Measurements from ENCODE around the gene ARHGAP15. TPM values are rescaled to one million over a fixed set of nuclear protein-coding genes. Genes with fewer than 3 reads are reported as not detected.

Gene ARHGAP15
- total RNA-seq, 2 experiments from 2014 or later: 71.3 to 72.8 TPM

DNA sequence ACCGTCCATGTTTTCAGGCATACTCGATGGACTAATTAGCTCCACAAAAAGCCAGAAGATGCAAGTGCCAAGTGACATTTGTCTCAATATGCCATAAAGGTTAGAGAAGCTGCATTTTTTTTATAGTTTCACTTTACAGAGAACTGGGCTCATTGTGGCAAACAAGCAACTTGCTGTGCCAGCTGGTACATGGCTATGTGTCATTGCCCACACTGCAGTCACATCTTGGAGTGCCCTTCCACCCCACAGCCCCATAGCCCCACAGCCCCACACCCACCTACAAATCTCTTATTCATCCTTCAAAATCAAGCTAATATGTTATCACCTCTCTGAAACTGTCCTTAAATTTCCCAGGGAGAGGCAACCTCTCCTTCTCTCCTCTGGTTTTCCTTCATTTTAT, 451.9 kb downstream of the ARHGAP15 start:
- Mint-ChIP-seq H3K27ac (no peak overlapping the region), H3K9me3 (peaks cover 4% of the 10 kb centered on the region), H3K4me1 (ENCODE audit: low read depth) (peaks cover 25% of the 10 kb centered on the region), H3K4me3 (no peak overlapping the region), H3K36me3 (ENCODE audit: low read depth) (peaks cover 37% of the 10 kb centered on the region), H3K27me3 (no peaks in the 10 kb centered on the region)
- DNase-seq: peak; percentile 13
- ATAC-seq: peak; percentile 65
- ChIA-PET POLR2A (no interaction called here), CTCF (interaction anchor here (0.7 kb wide), 1 partner anchor 19 kb away, joined by 3 read pairs; no protein-coding TSS in a partner anchor)
- TF ChIP-seq, protein P1, sequence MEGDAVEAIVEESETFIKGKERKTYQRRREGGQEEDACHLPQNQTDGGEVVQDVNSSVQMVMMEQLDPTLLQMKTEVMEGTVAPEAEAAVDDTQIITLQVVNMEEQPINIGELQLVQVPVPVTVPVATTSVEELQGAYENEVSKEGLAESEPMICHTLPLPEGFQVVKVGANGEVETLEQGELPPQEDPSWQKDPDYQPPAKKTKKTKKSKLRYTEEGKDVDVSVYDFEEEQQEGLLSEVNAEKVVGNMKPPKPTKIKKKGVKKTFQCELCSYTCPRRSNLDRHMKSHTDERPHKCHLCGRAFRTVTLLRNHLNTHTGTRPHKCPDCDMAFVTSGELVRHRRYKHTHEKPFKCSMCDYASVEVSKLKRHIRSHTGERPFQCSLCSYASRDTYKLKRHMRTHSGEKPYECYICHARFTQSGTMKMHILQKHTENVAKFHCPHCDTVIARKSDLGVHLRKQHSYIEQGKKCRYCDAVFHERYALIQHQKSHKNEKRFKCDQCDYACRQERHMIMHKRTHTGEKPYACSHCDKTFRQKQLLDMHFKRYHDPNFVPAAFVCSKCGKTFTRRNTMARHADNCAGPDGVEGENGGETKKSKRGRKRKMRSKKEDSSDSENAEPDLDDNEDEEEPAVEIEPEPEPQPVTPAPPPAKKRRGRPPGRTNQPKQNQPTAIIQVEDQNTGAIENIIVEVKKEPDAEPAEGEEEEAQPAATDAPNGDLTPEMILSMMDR (IDR thresholded peaks at IDR 0.05): no peak
- intact Hi-C loops (cut with micrococcal nuclease): no loop called here

DNA sequence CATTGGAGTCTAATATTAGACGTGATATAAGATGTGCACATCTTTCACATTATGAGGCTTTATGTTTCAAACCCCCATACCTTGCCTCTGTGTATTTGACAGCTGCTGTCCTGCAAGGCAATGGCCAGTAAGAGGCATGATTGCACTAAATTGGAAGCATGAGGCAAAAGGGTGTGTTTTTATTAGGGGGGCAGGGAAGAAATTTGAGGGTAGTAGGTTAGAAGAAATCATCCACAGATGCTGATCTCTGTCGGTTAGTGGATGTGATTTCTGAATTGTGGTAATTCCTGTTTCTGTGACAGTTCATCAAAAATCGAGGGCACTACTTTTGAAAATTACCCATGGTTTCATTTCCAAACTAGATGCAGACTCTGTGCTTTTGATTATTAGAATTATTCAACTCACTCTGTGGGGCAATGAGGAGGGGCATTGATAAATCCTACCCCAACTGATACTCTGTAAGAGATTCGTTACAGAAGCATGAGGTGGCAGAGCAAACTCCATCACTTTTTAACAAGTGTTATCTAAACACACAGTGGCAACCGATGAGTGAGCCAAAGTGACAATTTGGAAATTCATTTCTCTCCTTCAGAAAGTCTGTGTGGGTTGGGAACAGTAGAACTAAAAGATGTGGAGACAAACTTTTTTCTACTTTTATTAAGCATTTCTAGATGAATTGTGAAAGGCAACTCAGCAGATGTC, 453.0 kb downstream of the ARHGAP15 start:
- peak overlapping the region; percentile 57 for H3K27ac Mint-ChIP-seq
- CTCF ChIA-PET: interaction anchor here (1.0 kb wide), 1 partner anchor 11 kb away, joined by 3 read pairs; no protein-coding TSS in a partner anchor
- ATAC-seq (no peak), DNase-seq (no peak)
- no peak overlapping the region for H3K4me3 Mint-ChIP-seq
- H3K4me1 Mint-ChIP-seq (ENCODE audit: low read depth): peaks cover 29% of the 10 kb centered on the region
- intact Hi-C loops (cut with micrococcal nuclease): no loop called here
- H3K27me3 Mint-ChIP-seq: no peaks in the 10 kb centered on the region
- POLR2A ChIA-PET: no interaction called here
- H3K9me3 Mint-ChIP-seq: peaks cover 6% of the 10 kb centered on the region
- peaks cover 41% of the 10 kb centered on the region for H3K36me3 Mint-ChIP-seq (ENCODE audit: low read depth)
- TF ChIP-seq, protein P1 (IDR thresholded peaks at IDR 0.05): no peak

DNA sequence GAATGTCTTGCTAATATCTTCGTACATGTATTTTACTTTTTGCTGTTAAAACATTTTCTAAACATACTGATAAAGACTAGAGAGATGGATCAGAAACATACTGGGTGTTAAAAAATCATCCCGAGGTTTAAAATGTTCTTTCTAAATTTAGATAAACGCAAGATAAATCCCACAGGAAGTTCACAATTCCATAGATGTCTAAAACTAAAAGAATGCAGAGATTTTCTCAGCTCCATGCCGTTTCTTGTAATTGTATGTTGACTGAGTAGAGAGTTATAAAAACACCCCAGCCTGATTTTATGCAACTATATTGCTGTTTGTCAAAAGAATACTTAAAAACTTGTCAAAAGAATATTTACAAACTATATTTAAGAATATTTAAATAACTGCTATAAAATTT, 455.7 kb downstream of the ARHGAP15 start:
- no peak overlapping the region for H3K27ac Mint-ChIP-seq
- ATAC-seq: no peak
- intact Hi-C loops (cut with micrococcal nuclease): no loop called here
- CTCF ChIA-PET: interaction anchor here (1.4 kb wide), 1 partner anchor 10 kb away, joined by 3 read pairs; no protein-coding TSS in a partner anchor
- no peaks in the 10 kb centered on the region for H3K27me3 Mint-ChIP-seq
- TF ChIP-seq, protein P1 (IDR thresholded peaks at IDR 0.05): no peak
- H3K36me3 Mint-ChIP-seq (ENCODE audit: low read depth): peaks cover 53% of the 10 kb centered on the region
- POLR2A ChIA-PET: no interaction called here
- peaks cover 37% of the 10 kb centered on the region for H3K4me1 Mint-ChIP-seq (ENCODE audit: low read depth)
- no peak overlapping the region for H3K4me3 Mint-ChIP-seq
- H3K9me3 Mint-ChIP-seq: peaks cover 6% of the 10 kb centered on the region
- no peak for DNase-seq

DNA sequence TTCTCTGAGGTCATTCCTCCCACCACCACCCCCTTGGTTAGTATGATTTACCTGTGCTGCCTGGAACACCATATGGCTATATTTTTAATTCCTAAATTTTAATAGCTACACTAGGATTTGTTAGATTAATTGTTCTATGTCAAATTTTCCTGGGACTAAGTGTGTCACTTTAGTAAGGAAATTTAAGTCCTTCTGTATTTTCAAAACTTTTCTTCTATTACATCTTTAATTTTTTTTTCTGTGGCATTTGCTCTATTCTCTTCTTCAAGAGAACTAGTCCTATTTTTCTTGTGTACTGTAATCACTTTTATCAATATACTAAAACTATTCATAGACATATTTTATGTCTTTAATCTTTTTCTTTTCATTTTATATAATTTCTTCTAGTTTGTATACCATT, 456.9 kb downstream of the ARHGAP15 start:
- POLR2A ChIA-PET: no interaction called here
- intact Hi-C loops (cut with micrococcal nuclease): no loop called here
- Mint-ChIP-seq H3K9me3 (peaks cover 6% of the 10 kb centered on the region), H3K27me3 (no peaks in the 10 kb centered on the region), H3K4me1 (ENCODE audit: low read depth) (peaks cover 27% of the 10 kb centered on the region), H3K4me3 (no peak overlapping the region), H3K27ac (no peak overlapping the region), H3K36me3 (ENCODE audit: low read depth) (peaks cover 53% of the 10 kb centered on the region)
- CTCF ChIA-PET: interaction anchor here (1.4 kb wide), 1 partner anchor 11 kb away, joined by 3 read pairs; no protein-coding TSS in a partner anchor
- TF ChIP-seq, protein P1 (IDR thresholded peaks at IDR 0.05): no peak
- no peak for DNase-seq
- ATAC-seq: no peak

DNA sequence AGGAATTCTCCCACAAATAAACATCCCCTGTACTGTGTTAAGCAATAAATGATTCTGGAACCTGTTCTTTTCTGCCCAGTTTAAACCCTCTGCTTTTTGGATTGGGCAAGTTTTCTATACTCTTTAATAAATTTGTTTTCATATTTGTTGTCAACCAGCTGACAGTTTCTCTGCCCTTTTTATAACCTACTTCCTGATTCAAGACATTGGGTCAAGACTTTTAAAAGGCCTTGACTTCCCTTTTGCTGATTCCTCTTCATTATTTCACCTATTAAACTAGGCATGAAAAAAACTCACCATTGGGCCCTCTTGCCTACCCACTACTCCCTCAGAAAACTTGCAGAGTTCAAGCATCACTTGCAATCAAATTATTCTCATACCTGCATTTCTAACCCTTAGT, 459.5 kb downstream of the ARHGAP15 start:
- DNase-seq (no peak), ATAC-seq (no peak)
- Mint-ChIP-seq H3K27me3 (no peaks in the 10 kb centered on the region), H3K4me1 (ENCODE audit: low read depth) (peaks cover 14% of the 10 kb centered on the region), H3K36me3 (ENCODE audit: low read depth) (peaks cover 42% of the 10 kb centered on the region), H3K27ac (no peak overlapping the region), H3K9me3 (peaks cover 4% of the 10 kb centered on the region), H3K4me3 (no peak overlapping the region)
- POLR2A ChIA-PET: no interaction called here
- CTCF ChIA-PET: no interaction called here
- intact Hi-C loops (cut with micrococcal nuclease): no loop called here
- TF ChIP-seq, protein P1 (IDR thresholded peaks at IDR 0.05): no peak
